GM23338 (cell line): ENCODE results near the gene SYNGR4.
A peak's percentile ranks its signal among the peaks of the same experiment; 100 is the strongest.

Source experiments
- EZH2 ChIP-seq: fragments of 200-600 bp; sonication (generic); IDR thresholded peaks from one replicate; pipeline ENCODE4 v1.8.0; 2017; ENCODE audit warnings: antibody characterized with exemption, mild to moderate bottlenecking, low read depth; ENCODE audit not compliant: unreplicated experiment
- TF ChIP-seq, protein P1 (sequence below), 2 experiments: fragments of 200-600 bp in 1 of 2; sonication (generic) in 1 of 2; conservative IDR thresholded peaks; 2 replicates each; pipeline versions ENCODE4 v1.5.1 to v1.6.1; 2016 to 2017; ENCODE audit warnings: antibody characterized with exemption in 2 of 2, low read depth in 2 of 2, mild to moderate bottlenecking in 2 of 2, moderate library complexity in 1 of 2
- TF ChIP-seq, protein P2 (sequence below): IDR thresholded peaks from one replicate; pipeline ENCODE4 v1.6.1; 2018; ENCODE audit warnings: antibody characterized with exemption; ENCODE audit not compliant: unreplicated experiment

DNA sequence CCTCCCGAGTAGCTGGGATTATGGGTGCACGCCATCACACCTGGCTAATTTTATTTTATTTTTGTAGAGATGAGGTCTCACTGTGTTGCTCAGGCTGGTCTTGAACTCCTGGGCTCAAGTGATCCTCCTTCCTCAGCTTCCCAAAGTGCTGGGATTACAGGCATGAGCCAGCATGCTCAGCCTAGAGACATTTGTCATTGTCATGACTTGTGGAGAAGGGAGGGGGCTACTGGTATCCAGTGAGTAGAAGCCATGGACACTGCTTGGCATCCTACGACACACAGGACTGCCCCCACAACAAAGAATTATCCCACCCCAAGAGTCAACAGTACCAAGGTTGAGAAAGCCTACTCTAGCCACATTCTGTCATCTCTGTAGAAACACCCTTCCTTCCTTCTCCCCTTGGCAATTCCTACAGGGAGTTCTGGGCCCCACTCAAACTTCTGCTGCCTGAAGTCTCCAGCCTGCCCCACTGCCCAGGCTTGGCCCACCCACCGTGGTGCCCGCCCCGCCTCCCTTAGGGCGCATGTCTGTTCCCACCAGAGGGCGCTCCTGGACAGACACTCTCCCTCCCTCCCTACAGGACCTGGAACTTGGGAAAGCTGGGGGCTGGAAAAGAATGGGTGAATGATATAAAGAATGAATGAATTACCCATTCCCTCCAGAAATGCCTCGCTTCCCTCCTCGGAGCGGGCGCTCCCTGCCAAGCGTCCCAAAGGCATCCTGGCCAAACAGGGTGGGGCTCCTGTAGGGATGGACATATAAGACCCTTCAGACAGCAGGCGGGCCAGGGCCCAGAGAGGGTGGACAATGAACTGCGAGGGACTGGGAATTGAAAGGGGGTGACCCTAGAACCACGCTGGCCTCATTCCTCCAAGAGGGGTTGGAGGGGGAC, 44.3 kb upstream of the SYNGR4 start:
- TF ChIP-seq, protein P1, sequence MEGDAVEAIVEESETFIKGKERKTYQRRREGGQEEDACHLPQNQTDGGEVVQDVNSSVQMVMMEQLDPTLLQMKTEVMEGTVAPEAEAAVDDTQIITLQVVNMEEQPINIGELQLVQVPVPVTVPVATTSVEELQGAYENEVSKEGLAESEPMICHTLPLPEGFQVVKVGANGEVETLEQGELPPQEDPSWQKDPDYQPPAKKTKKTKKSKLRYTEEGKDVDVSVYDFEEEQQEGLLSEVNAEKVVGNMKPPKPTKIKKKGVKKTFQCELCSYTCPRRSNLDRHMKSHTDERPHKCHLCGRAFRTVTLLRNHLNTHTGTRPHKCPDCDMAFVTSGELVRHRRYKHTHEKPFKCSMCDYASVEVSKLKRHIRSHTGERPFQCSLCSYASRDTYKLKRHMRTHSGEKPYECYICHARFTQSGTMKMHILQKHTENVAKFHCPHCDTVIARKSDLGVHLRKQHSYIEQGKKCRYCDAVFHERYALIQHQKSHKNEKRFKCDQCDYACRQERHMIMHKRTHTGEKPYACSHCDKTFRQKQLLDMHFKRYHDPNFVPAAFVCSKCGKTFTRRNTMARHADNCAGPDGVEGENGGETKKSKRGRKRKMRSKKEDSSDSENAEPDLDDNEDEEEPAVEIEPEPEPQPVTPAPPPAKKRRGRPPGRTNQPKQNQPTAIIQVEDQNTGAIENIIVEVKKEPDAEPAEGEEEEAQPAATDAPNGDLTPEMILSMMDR (conservative IDR thresholded peaks at IDR 0.05; ENCODE audit: low read depth in 2 of 2): peak; percentile 94 to 95
- no peak for TF ChIP-seq EZH2
- TF ChIP-seq, protein P2, sequence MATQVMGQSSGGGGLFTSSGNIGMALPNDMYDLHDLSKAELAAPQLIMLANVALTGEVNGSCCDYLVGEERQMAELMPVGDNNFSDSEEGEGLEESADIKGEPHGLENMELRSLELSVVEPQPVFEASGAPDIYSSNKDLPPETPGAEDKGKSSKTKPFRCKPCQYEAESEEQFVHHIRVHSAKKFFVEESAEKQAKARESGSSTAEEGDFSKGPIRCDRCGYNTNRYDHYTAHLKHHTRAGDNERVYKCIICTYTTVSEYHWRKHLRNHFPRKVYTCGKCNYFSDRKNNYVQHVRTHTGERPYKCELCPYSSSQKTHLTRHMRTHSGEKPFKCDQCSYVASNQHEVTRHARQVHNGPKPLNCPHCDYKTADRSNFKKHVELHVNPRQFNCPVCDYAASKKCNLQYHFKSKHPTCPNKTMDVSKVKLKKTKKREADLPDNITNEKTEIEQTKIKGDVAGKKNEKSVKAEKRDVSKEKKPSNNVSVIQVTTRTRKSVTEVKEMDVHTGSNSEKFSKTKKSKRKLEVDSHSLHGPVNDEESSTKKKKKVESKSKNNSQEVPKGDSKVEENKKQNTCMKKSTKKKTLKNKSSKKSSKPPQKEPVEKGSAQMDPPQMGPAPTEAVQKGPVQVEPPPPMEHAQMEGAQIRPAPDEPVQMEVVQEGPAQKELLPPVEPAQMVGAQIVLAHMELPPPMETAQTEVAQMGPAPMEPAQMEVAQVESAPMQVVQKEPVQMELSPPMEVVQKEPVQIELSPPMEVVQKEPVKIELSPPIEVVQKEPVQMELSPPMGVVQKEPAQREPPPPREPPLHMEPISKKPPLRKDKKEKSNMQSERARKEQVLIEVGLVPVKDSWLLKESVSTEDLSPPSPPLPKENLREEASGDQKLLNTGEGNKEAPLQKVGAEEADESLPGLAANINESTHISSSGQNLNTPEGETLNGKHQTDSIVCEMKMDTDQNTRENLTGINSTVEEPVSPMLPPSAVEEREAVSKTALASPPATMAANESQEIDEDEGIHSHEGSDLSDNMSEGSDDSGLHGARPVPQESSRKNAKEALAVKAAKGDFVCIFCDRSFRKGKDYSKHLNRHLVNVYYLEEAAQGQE: no peak
